ENCODE results near the gene SYTL3.

The SYTL3 gene

DNA sequence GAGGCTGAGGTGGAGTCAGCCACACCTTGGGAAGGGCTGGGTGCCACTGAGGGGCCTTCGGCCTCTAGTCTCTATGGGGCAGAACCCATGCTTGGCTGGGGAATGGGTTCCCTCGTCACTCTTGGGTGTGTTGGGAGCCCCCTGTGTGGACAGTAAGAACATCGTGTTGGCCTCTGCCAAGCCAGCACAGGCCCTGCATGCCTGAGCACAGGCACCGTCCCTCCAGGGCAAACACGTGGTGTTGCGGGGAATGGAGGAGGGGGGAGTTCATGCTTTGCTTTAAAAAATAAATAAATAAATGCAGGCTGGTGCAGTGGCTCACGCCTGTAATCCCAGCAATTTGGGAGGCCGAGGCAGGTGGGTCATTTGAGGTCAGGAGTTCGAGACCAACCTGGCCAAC, 106.3 kb downstream of the SYTL3 start:
- in situ Hi-C loops (cut with HindIII; ENCODE audit: low sequenced_read_pairs), result no loop called here

DNA sequence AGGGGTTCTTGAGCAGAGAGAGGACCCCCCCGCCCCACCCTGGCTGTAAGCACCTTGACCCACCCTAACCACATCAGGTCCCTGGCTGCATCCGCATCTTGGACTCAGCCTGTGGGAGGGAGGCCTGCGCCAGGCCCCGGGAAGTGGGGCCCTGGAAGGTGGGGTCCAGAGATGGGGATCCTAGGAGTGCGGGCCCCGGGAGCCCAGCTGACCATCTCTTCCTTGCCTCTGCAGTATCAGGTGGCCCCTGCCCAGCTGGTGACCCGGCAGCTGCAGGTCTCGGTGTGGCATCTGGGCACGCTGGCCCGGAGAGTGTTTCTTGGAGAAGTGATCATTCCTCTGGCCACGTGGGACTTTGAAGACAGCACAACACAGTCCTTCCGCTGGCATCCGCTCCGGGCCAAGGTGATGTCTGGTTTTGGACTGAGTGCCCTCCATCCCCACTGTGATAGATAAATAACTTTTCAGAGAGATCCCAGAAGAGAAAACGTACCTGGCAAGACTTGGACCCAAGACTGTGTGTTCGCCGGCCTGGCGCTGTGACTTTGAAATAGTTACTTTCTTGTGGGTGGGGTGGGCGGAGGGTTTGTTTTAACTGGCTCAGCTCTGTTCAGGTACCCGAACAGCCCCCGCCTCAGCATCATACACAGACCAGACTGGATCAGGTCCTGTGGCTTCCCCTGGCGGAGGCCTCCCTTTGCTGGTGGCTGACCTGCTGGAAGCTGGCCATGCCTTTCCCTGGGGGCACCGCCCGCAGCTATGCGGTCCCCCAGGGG, 107.3 kb downstream of the SYTL3 start:
- in situ Hi-C loops (cut with HindIII; ENCODE audit: low sequenced_read_pairs), result no loop called here

- in situ Hi-C loops (cut with HindIII; ENCODE audit: low sequenced_read_pairs), result no loop called here
Observed at GRCh38 chr6:158757753-158758090, 107.9 kb downstream of the SYTL3 start.

DNA sequence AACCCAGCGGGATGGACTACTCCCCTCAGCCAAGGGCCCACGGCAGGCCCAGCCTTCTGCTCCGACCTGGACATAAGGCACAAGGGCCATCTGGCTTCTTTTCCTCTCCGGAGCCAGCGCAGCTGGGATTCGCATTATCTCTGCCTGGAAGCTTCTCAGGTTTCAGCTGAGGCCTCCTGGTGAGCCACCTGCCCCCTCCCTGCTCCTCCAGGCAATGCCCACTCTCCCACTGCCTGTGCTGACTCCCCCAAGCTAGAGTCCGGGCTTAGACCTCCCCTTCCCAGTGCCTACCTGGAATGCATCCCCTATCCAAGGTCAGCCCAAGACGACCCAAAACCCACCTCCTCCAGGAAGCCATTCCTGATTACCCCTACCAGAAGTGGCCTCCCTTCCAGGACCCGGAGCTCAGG, 108.6 kb downstream of the SYTL3 start:
- in situ Hi-C loops (cut with HindIII; ENCODE audit: low sequenced_read_pairs), result no loop called here

- in situ Hi-C loops (cut with HindIII; ENCODE audit: low sequenced_read_pairs), result no loop called here
Observed at GRCh38 chr6:158758941-158759479, 109.2 kb downstream of the SYTL3 start.

DNA sequence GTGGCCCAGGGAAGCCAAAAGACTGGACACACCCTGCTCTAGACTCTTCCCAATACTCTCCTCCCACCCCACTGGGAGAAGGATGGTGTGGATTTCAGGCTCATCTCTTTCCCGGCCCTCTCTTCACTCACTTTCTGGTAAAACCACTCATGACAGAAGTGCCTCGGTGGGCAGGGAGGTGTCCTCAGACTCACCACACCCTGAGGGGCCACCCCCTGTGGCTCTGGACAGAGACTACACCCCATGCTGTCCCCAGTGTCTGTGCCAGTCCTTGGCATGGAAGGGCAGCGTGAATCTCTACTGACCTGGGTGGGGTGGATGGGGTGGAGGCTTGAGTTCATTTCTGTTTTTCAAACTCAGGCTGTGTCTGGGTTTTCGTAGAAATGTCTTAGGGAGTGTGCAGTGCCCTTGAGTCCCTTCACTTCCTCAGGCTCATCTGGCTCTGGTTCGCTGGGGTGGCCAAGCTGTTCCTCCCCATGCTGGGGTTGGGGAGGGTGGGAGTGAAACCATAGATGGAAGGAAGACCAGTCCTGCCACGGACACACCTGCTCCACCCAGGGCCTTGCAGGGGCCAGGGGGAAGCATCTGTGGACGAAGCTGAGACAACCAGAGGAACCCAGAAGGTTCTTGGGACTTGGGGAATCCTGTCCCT, 110.2 kb downstream of the SYTL3 start:
- in situ Hi-C loops (cut with HindIII; ENCODE audit: low sequenced_read_pairs), result no loop called here

DNA sequence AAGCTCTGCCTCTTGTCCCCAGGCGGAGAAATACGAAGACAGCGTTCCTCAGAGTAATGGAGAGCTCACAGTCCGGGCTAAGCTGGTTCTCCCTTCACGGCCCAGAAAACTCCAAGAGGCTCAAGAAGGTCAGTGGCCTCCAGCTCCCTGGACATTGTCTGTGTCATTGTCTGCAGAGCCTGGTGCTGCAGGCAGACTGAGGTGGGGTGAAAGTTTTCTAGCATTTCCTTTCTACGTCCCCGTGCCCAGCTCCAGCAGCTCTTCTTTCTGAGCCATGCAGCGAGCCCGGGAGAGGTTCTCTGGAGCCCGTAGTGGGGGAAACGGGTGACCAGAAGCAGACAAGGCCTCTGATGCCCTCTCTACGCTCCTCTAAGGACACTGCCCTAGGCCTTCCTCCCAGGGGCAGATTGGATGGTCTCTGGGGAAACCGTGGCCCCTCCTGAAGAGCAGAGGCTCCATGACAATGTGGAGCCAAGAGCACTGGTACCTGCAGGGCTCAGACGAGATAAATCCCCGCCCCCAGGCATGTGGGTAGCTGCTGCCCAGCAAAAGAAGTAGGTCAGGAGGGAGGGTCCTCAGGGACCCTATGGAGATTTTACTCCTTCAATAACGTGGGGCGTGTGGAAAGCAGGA, 110.9 kb downstream of the SYTL3 start:
- in situ Hi-C loops (cut with HindIII; ENCODE audit: low sequenced_read_pairs), result no loop called here

DNA sequence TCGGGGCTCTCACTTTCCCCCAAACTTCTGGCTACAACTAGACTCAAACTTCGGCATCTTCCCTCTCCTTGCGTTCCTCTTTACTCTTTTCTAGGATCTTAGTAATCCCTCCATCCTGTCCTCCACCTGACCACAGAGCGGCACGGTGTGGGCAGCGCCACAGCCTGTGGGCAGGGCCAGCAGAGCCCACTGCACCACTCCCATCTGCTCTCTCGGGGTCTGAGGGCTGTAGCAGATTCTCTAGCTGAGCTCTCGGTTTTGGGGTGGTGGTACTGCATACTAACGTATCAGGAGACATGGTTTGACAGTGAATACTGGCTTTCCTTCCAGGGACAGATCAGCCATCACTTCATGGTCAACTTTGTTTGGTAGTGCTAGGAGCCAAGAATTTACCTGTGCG, 111.9 kb downstream of the SYTL3 start:
- in situ Hi-C loops (cut with HindIII; ENCODE audit: low sequenced_read_pairs), result no loop called here

- in situ Hi-C loops (cut with HindIII; ENCODE audit: low sequenced_read_pairs), result no loop called here
Observed at GRCh38 chr6:158762787-158763433, 113.1 kb downstream of the SYTL3 start.

DNA sequence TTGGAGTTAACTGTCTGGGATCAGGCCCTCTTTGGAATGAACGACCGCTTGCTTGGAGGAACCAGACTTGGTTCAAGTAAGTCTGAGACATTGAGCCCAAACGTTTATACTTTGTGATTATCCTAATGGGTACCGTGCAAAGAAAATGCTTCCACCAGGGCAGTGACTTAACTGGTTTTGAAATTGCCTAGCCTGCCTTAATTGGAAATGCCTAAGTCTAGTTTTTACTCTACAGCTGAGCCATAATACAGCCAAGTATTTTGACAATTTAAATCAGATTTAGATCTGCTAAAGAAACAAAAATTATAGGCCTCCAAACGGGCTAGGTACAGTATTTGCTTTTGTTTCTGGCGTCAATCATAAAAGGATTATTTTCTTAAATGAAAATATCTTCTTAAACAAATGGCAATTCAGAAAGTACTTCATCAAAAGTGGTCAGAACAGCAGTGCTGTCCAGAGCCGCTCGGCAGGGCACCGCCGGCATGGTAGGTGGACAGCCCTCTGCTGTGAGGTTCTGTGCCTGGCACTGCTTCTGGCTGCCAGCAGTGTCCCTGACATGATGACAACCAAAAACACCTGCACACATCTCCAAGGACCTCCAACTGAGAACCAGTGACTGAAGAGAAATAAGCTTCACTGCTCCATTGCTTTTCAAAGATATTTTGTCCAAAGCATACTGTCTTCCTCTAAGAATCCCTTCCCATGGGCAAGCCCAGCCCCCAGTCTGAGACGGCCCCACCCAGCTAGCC, 113.8 kb downstream of the SYTL3 start:
- in situ Hi-C loops (cut with HindIII; ENCODE audit: low sequenced_read_pairs), result no loop called here

GRCh38 chr6:158764183-158764849, 114.5 kb downstream of the SYTL3 start:
- in situ Hi-C loops (cut with HindIII; ENCODE audit: low sequenced_read_pairs), result no loop called here

DNA sequence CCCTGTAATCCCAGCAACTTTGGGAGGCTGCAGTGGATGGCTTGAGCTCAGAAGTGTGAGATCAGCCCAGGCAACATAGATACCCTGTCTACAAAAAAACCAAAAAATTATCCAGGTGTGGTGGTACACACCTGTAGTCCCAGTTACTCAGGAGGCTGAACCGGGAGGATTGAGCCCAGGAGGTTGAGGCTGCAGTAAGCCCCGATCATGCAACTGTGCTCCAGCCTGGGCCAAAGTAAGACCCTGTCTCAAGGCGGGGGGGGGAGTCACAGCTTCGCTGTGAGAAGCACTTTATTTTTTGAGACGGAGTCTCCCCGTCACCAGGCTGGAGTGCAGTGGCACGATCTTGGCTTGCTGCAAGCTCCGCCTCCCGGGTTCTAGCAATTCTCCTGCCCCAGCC, 115.1 kb downstream of the SYTL3 start:
- in situ Hi-C loops (cut with HindIII; ENCODE audit: low sequenced_read_pairs), result no loop called here

GRCh38 chr6:158765499-158766068, 115.7 kb downstream of the SYTL3 start:
- in situ Hi-C loops (cut with HindIII; ENCODE audit: low sequenced_read_pairs), result no loop called here

GRCh38 chr6:158766621-158767455, 117.0 kb downstream of the SYTL3 start:
- in situ Hi-C loops (cut with HindIII; ENCODE audit: low sequenced_read_pairs), result no loop called here

- in situ Hi-C loops (cut with HindIII; ENCODE audit: low sequenced_read_pairs), result no loop called here
Observed at GRCh38 chr6:158767709-158768108, 117.9 kb downstream of the SYTL3 start.

GRCh38 chr6:158768436-158768835, 118.6 kb downstream of the SYTL3 start:
- in situ Hi-C loops (cut with HindIII; ENCODE audit: low sequenced_read_pairs), result no loop called here

DNA sequence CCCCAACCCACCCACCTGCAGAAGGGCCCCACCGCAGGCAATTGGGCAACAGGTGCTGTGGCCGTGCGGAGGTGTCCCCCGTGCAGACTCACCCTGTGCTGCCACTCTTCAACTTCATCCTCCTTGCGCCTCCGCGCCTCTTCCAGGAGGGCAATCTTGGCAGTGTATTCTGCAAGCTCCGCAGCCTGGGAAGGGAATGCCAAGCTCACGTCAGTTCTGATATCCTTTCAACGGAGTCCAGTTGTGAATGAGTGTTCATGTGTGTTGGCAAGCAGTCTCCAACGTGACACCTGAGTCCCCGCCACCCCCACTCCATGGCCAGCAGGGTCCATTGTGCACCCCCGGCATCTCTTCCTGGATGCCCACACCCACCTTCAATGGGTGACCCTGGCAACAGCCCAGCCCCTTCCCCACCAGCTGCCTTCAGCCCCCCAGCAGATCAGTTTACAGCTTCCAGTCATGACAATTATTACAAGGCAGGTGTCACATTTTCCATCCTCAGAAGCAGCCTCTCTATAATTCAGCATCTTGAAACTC, 119.4 kb downstream of the SYTL3 start:
- in situ Hi-C loops (cut with HindIII; ENCODE audit: low sequenced_read_pairs), result no loop called here

DNA sequence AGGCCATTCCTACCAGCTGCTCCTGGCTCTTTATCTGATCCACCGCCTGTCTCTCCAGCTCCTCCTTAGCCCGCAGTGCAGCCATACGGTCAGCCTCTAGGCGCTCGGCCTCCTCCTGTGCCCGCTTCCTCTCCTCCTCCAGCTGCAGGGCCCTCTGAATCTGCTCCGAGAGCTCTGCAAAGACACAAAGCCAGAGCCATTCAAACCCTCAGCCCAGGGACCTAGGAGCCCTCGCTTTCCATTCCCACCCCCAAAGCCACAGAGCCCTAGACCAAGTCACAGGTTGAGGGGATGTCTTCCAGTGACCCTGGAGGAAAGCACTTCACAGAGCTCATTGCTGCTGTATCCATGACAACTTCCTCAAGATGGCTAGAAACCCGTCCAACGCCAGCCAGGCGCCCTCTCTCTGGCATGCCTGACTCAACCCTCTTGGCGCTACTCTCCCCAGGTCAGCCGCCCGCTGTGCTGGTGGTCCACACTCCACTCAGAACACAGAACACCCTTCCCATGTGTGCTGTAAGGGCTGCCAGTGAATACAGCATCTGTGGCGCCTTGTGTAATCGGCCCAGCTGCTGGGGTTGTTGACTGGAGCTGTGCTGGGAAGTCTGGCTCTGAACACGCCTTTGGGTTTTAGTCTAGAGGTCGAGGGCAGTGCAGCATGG, 120.0 kb downstream of the SYTL3 start:
- in situ Hi-C loops (cut with HindIII; ENCODE audit: low sequenced_read_pairs), result no loop called here
